ENCODE data around the gene STX8. TPM values are rescaled to one million over a fixed set of nuclear protein-coding genes. Genes with fewer than 3 reads are reported as not detected.

The STX8 gene
- total RNA-seq, 1 donor from 2014 or later, result 31.2 TPM

- Histone ChIP-seq H3K4me3 (peak overlapping the region; percentile 73 to 76), H3K4me1 (peaks cover 25% of the 10 kb centered on the region), H3K36me3 (no peaks in the 10 kb centered on the region), H3K27me3 (no peaks in the 10 kb centered on the region), H3K9me3 (no peaks in the 10 kb centered on the region), H3K27ac (no peak overlapping the region)
- intact Hi-C loops (cut with DNase I), result no loop called here
- no peak for TF ChIP-seq POLR2AphosphoS5 (IDR thresholded peaks at IDR 0.05; ENCODE audit: insufficient read depth in 1 of 2, low read depth in 1 of 2)
- TF ChIP-seq POLR2A (IDR thresholded peaks at IDR 0.05), result no peak
- TF ChIP-seq, protein P1, sequence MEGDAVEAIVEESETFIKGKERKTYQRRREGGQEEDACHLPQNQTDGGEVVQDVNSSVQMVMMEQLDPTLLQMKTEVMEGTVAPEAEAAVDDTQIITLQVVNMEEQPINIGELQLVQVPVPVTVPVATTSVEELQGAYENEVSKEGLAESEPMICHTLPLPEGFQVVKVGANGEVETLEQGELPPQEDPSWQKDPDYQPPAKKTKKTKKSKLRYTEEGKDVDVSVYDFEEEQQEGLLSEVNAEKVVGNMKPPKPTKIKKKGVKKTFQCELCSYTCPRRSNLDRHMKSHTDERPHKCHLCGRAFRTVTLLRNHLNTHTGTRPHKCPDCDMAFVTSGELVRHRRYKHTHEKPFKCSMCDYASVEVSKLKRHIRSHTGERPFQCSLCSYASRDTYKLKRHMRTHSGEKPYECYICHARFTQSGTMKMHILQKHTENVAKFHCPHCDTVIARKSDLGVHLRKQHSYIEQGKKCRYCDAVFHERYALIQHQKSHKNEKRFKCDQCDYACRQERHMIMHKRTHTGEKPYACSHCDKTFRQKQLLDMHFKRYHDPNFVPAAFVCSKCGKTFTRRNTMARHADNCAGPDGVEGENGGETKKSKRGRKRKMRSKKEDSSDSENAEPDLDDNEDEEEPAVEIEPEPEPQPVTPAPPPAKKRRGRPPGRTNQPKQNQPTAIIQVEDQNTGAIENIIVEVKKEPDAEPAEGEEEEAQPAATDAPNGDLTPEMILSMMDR (IDR thresholded peaks at IDR 0.05), result no peak
- no peak for DNase-seq (ENCODE audit: extremely low spot score in 2 of 2)
Measured at GRCh38 chr17:9577373-9577709, 1.7 kb upstream of the STX8 start.

GRCh38 chr17:9576521-9577372, 1.1 kb upstream of the STX8 start, which contains the start of gene CFAP52:
CFAP52 (plus strand) TSS chr17:9576642; CDS start chr17:9576696, 54 bp downstream.
- Histone ChIP-seq H3K27ac (peak within 1 kb of the TSS; percentile 51), H3K4me3 (peak within 1 kb of the TSS; percentile 73 to 76), H3K27me3 (no peaks in the 10 kb centered on the region), H3K9me3 (no peaks in the 10 kb centered on the region), H3K36me3 (no peaks in the 10 kb centered on the region), H3K4me1 (peaks cover 25% of the 10 kb centered on the region)
- no peak for DNase-seq (ENCODE audit: extremely low spot score in 2 of 2)
- intact Hi-C loops (cut with DNase I), result no loop called here
- no peak for TF ChIP-seq POLR2AphosphoS5 (IDR thresholded peaks at IDR 0.05; ENCODE audit: insufficient read depth in 1 of 2, low read depth in 1 of 2)
- TF ChIP-seq, protein P1 (IDR thresholded peaks at IDR 0.05), result peak in 2 of 3 experiments; percentile 24 to 35
- TF ChIP-seq POLR2A (IDR thresholded peaks at IDR 0.05), result no peak

GRCh38 chr17:9571201-9571600, 4.4 kb downstream of the STX8 start:
- no peak for TF ChIP-seq POLR2A (IDR thresholded peaks at IDR 0.05)
- TF ChIP-seq, protein P1 (IDR thresholded peaks at IDR 0.05), result no peak
- no peak for TF ChIP-seq POLR2AphosphoS5 (IDR thresholded peaks at IDR 0.05; ENCODE audit: insufficient read depth in 1 of 2, low read depth in 1 of 2)
- intact Hi-C loops (cut with DNase I), result no loop called here
- Histone ChIP-seq H3K9me3 (no peaks in the 10 kb centered on the region), H3K27me3 (no peaks in the 10 kb centered on the region), H3K36me3 (peaks cover 0 to 23% of the 10 kb centered on the region in 2 donors), H3K27ac (no peak overlapping the region), H3K4me1 (peaks cover 19% of the 10 kb centered on the region), H3K4me3 (no peak overlapping the region)
- DNase-seq (ENCODE audit: extremely low spot score in 2 of 2), result no peak

GRCh38 chr17:9568957-9569588, 6.5 kb downstream of the STX8 start:
- no peak overlapping the region for H3K27ac ChIP-seq
- intact Hi-C loops (cut with DNase I), result no loop called here
- no peak overlapping the region for H3K4me3 ChIP-seq
- no peaks in the 10 kb centered on the region for H3K9me3 ChIP-seq
- DNase-seq (ENCODE audit: extremely low spot score in 2 of 2), result no peak
- H3K4me1 ChIP-seq, result peaks cover 17% of the 10 kb centered on the region
- H3K36me3 ChIP-seq, result peaks cover 0 to 23% of the 10 kb centered on the region in 2 donors
- TF ChIP-seq, protein P1 (IDR thresholded peaks at IDR 0.05), result no peak
- TF ChIP-seq POLR2A (IDR thresholded peaks at IDR 0.05) (no peak), POLR2AphosphoS5 (IDR thresholded peaks at IDR 0.05; ENCODE audit: insufficient read depth in 1 of 2, low read depth in 1 of 2) (no peak)
- H3K27me3 ChIP-seq, result no peaks in the 10 kb centered on the region

All from vagina (tissue), 2 donors.